Measurements from ENCODE around the gene THAP8.

DNA sequence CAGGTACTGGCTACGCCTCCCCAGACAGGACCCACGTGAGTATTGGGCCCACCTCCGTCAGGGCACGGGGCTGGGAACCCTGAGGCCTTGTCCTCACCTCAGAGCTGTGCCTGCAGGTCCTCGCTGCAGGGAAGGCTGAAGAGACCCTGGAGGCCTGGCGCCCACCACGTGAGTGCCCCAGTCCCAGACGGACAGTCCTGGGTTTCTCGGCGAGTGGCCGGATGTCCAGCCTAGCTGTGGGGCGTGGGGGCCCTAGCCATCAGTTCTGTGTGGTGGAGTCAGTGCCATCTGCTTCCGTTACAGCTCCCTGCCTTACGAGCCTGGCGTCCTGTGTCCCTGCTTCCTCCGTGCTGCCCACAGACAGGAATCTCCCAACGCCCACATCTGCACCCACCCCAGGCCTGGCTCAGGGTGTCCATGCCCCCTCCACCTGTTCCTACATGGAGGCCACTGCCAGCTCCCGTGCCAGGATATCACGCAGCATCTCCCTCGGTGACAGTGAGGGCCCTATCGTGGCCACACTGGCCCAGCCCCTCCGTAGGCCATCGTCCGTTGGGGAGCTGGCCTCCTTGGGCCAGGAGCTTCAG lies 49.0 kb upstream of the THAP8 start:
- TF ChIP-seq POLR2A (IDR thresholded peaks at IDR 0.05) (no peak), CTCF (IDR thresholded peaks at IDR 0.05 in 4 of 5, conservative IDR thresholded peaks at IDR 0.05 in 1 of 5) (no peak)
